ENCODE results near the gene TMPRSS7. TPM values are rescaled to one million over a fixed set of nuclear protein-coding genes. Genes with fewer than 3 reads are reported as not detected.
A peak's percentile ranks its signal among the peaks of the same experiment; 100 is the strongest.

TMPRSS7 gene
- total RNA-seq, 1 donor from 2014 or later: not detected

- Mint-ChIP-seq H3K4me1 (peaks cover 10% of the 10 kb centered on the region), H3K9me3 (no peaks in the 10 kb centered on the region), H3K4me3 (no peak overlapping the region), H3K36me3 (no peaks in the 10 kb centered on the region), H3K27ac (no peak overlapping the region), H3K27me3 (ENCODE audit: insufficient read depth, low read depth) (no peaks in the 10 kb centered on the region)
- H3K9ac ChIP-seq: no peak overlapping the region
- no peaks in the 10 kb centered on the region for H3K36me3 ChIP-seq
- H3K79me2 ChIP-seq (ENCODE audit: low read depth): no peaks in the 10 kb centered on the region
- H3K27me3 ChIP-seq: peaks cover 2% of the 10 kb centered on the region
- H4K20me1 ChIP-seq (ENCODE audit: low read depth): no peaks in the 10 kb centered on the region
- TF ChIP-seq CTCF (IDR thresholded peaks at IDR 0.05): no peak
- TF ChIP-seq EZH2 (IDR thresholded peaks at IDR 0.05): no peak
- TF ChIP-seq EZH2phosphoT487 (IDR thresholded peaks at IDR 0.05): no peak
- no peaks in the 10 kb centered on the region for H3F3A ChIP-seq (ENCODE audit: low read depth)
- no peak for DNase-seq (ENCODE audit: low spot score)
- H2AFZ ChIP-seq (replicated peaks): no peak overlapping the region
- no peak overlapping the region for H3K4me2 ChIP-seq
- no peak overlapping the region for H3K27ac ChIP-seq
- no peaks in the 10 kb centered on the region for H3K4me1 ChIP-seq
- H3K9me3 ChIP-seq (ENCODE audit: low read depth): no peaks in the 10 kb centered on the region
- no peak overlapping the region for H3K4me3 ChIP-seq
These were observed 43.9 kb downstream of the TMPRSS7 start for GRCh38 chr3:112078125-112079083.

- Histone ChIP-seq H3K79me2 (ENCODE audit: low read depth) (no peaks in the 10 kb centered on the region), H4K20me1 (ENCODE audit: low read depth) (no peaks in the 10 kb centered on the region), H2AFZ (replicated peaks) (no peak overlapping the region), H3K4me3 (no peak overlapping the region), H3K36me3 (no peaks in the 10 kb centered on the region), H3K4me1 (peaks cover 10% of the 10 kb centered on the region), H3F3A (ENCODE audit: low read depth) (peaks cover 13% of the 10 kb centered on the region), H3K27me3 (peaks cover 45% of the 10 kb centered on the region), H3K9ac (no peak overlapping the region), H3K4me2 (no peak overlapping the region), H3K9me3 (ENCODE audit: low read depth) (no peaks in the 10 kb centered on the region), H3K27ac (no peak overlapping the region)
- Mint-ChIP-seq H3K36me3 (no peaks in the 10 kb centered on the region), H3K9me3 (no peaks in the 10 kb centered on the region), H3K4me1 (peaks cover 18% of the 10 kb centered on the region), H3K27ac (no peak overlapping the region), H3K4me3 (no peak overlapping the region), H3K27me3 (ENCODE audit: insufficient read depth, low read depth) (peaks cover 13% of the 10 kb centered on the region)
- no peak for DNase-seq (ENCODE audit: low spot score)
- TF ChIP-seq EZH2phosphoT487 (IDR thresholded peaks at IDR 0.05): no peak
- no peak for TF ChIP-seq CTCF (IDR thresholded peaks at IDR 0.05)
- no peak for TF ChIP-seq EZH2 (IDR thresholded peaks at IDR 0.05)
These were observed 48.7 kb downstream of the TMPRSS7 start for GRCh38 chr3:112083239-112083638.

- no peaks in the 10 kb centered on the region for H3K36me3 Mint-ChIP-seq
- peaks cover 46% of the 10 kb centered on the region for H3K27me3 ChIP-seq
- peak overlapping the region; percentile 24 for H3K27ac Mint-ChIP-seq
- peaks cover 18% of the 10 kb centered on the region for H3K4me1 Mint-ChIP-seq
- H3K27me3 Mint-ChIP-seq (ENCODE audit: insufficient read depth, low read depth): peaks cover 15% of the 10 kb centered on the region
- H3K9me3 ChIP-seq (ENCODE audit: low read depth): no peaks in the 10 kb centered on the region
- H2AFZ ChIP-seq (replicated peaks): no peak overlapping the region
- peaks cover 10% of the 10 kb centered on the region for H3K4me1 ChIP-seq
- no peak overlapping the region for H3K4me3 ChIP-seq
- TF ChIP-seq EZH2phosphoT487 (IDR thresholded peaks at IDR 0.05) (no peak), CTCF (IDR thresholded peaks at IDR 0.05) (no peak), EZH2 (IDR thresholded peaks at IDR 0.05) (no peak)
- H3K27ac ChIP-seq: no peak overlapping the region
- H3K4me3 Mint-ChIP-seq: peak overlapping the region; percentile 85
- H3K9ac ChIP-seq: no peak overlapping the region
- no peaks in the 10 kb centered on the region for H4K20me1 ChIP-seq (ENCODE audit: low read depth)
- peaks cover 13% of the 10 kb centered on the region for H3F3A ChIP-seq (ENCODE audit: low read depth)
- H3K79me2 ChIP-seq (ENCODE audit: low read depth): no peaks in the 10 kb centered on the region
- no peak overlapping the region for H3K4me2 ChIP-seq
- H3K36me3 ChIP-seq: no peaks in the 10 kb centered on the region
- DNase-seq (ENCODE audit: low spot score): no peak
- H3K9me3 Mint-ChIP-seq: no peaks in the 10 kb centered on the region
These were observed 50.6 kb downstream of the TMPRSS7 start for GRCh38 chr3:112084980-112085705.
